CD4-positive, CD25-positive, alpha-beta regulatory T cell (primary cell): ENCODE data around the gene SLC25A43. TPM values are rescaled to one million over a fixed set of nuclear protein-coding genes. Genes with fewer than 3 reads are reported as not detected.
A peak's percentile ranks its signal among the peaks of the same experiment; 100 is the strongest.
"Not testable (repeated sequence)": the region's sequence is repeated elsewhere in the genome, so short reads cannot be mapped to it uniquely, and the experiment has no call there.

Experiments used
- ATAC-seq, 2 donors: fragments of 150-1000 bp; cut with Tn5 transposase; one replicate each; pipeline ENCODE4 v1.10.0; 2021; ENCODE audit warnings: low read depth in 2 of 2, moderate number of reproducible peaks in 2 of 2, moderate library complexity in 1 of 2
- DNase-seq, 3 donors: peaks; one replicate each; pipeline versions ENCODE4 v3.0.0 to v3.0.0-alpha.2; 2012 to 2022; ENCODE audit warnings: mixed read lengths in 1 of 3
- H3K27ac ChIP-seq: one replicate; pipeline ENCODE4 v1.7.0; 2013; ENCODE audit warnings: mild to moderate bottlenecking, low read length; ENCODE audit not compliant: insufficient read depth, poor library complexity, severe bottlenecking
- H3K27me3 ChIP-seq: one replicate; pipeline ENCODE4 v1.7.0; 2013; ENCODE audit warnings: low read length; ENCODE audit not compliant: control insufficient read depth, insufficient read depth
- H3K36me3 ChIP-seq: one replicate; pipeline ENCODE4 v1.7.0; 2013; ENCODE audit warnings: mild to moderate bottlenecking, low read length, moderate library complexity; ENCODE audit not compliant: control insufficient read depth, insufficient read depth
- H3K4me1 ChIP-seq: 2 replicates; pipeline ENCODE4 v1.7.0; 2013; ENCODE audit warnings: mild to moderate bottlenecking, low read length; ENCODE audit not compliant: insufficient read depth, control insufficient read depth, poor library complexity, severe bottlenecking
- H3K4me3 ChIP-seq: one replicate; pipeline ENCODE4 v1.7.0; 2013; ENCODE audit warnings: low read depth, mild to moderate bottlenecking, low read length, moderate library complexity
- H3K9me3 ChIP-seq, 2 experiments: 1 replicate in 1 of 2; 2 replicates in 1 of 2; pipeline ENCODE4 v1.7.0; 2013; ENCODE audit warnings: low read length in 2 of 2, mild to moderate bottlenecking in 1 of 2, moderate library complexity in 1 of 2; ENCODE audit not compliant: control insufficient read depth in 2 of 2
- H3K27ac Mint-ChIP-seq, 3 donors: one replicate each; pipeline ENCODE4 v1.8.0; 2020 to 2022; ENCODE audit warnings: mild to moderate bottlenecking in 3 of 3, mixed read lengths in 3 of 3, moderate library complexity in 2 of 3
- H3K27me3 Mint-ChIP-seq: one replicate; pipeline ENCODE4 v1.8.0; 2022; ENCODE audit warnings: mild to moderate bottlenecking, mixed read lengths
- H3K36me3 Mint-ChIP-seq: one replicate; pipeline ENCODE4 v1.8.0; 2020; ENCODE audit warnings: mixed read lengths
- H3K4me1 Mint-ChIP-seq, 4 donors: one replicate each; pipeline ENCODE4 v1.8.0; 2020 to 2022; ENCODE audit warnings: mixed read lengths in 4 of 4, mild to moderate bottlenecking in 1 of 4
- H3K4me3 Mint-ChIP-seq, 4 donors: one replicate each; pipeline ENCODE4 v1.8.0; 2020 to 2022; ENCODE audit warnings: mild to moderate bottlenecking in 4 of 4, mixed read lengths in 4 of 4, moderate library complexity in 3 of 4
- H3K9me3 Mint-ChIP-seq, 7 donors: one replicate each; pipeline ENCODE4 v1.8.0; 2020 to 2022; ENCODE audit warnings: mixed read lengths in 7 of 7, mild to moderate bottlenecking in 3 of 7, moderate library complexity in 2 of 7
- polyA plus RNA-seq, 4 donors: library from polyadenylated mRNA; unstranded; fragments of 300-500 nt; fragmentation: Illumina TruSeq; gene quantifications; one replicate each; pipeline ENCODE4 v1.2.3, GENCODE V29; 2021
- total RNA-seq: library from RNA; stranded (reverse); gene quantifications from one replicate; pipeline ENCODE4 v1.2.3, GENCODE V29; 2022

The SLC25A43 gene
- total and polyA plus RNA-seq, 5 donors from 2014 or later, result 2.6 to 4.9 (median 3.1) TPM

GRCh38 chrX:119493851-119494495 is 94.8 kb downstream of the SLC25A43 start:
- H3K4me1 ChIP-seq, DNase-seq, H3K36me3 ChIP-seq, H3K36me3 Mint-ChIP-seq, H3K4me3 ChIP-seq, H3K27ac Mint-ChIP-seq, ATAC-seq, H3K27me3 ChIP-seq, H3K9me3 ChIP-seq, H3K4me3 Mint-ChIP-seq, H3K9me3 Mint-ChIP-seq, H3K27ac ChIP-seq, H3K27me3 Mint-ChIP-seq: not testable (repeated sequence)
- peaks cover under 1 to 10% (median 8%) of the 10 kb centered on the region in 4 donors for H3K4me1 Mint-ChIP-seq

- Histone ChIP-seq H3K36me3 (no peaks in the 10 kb centered on the region), H3K4me3 (no peak overlapping the region), H3K9me3 (no peaks in the 10 kb centered on the region), H3K4me1 (peaks cover 3% of the 10 kb centered on the region), H3K27me3 (no peaks in the 10 kb centered on the region), H3K27ac (no peak overlapping the region)
- H3K4me3 Mint-ChIP-seq, result peak overlapping the region in 1 of 4 donors; percentile 11
- no peaks in the 10 kb centered on the region for H3K36me3 Mint-ChIP-seq
- no peaks in the 10 kb centered on the region for H3K9me3 Mint-ChIP-seq
- H3K27me3 Mint-ChIP-seq, result peaks cover 4% of the 10 kb centered on the region
- peaks cover 0 to 14% (median 8%) of the 10 kb centered on the region in 4 donors for H3K4me1 Mint-ChIP-seq
- DNase-seq, result peak in 2 of 3 donors; percentile 22 to 42
- H3K27ac Mint-ChIP-seq, result peak overlapping the region; percentile 77 to 90 (median 81)
- peak; percentile 34 to 70 for ATAC-seq
Measured at GRCh38 chrX:119495734-119496726, 96.9 kb downstream of the SLC25A43 start.

- Histone ChIP-seq H3K4me1 (peaks cover 6% of the 10 kb centered on the region), H3K36me3 (no peaks in the 10 kb centered on the region), H3K9me3 (no peaks in the 10 kb centered on the region), H3K4me3 (no peak overlapping the region), H3K27ac (no peak overlapping the region), H3K27me3 (no peaks in the 10 kb centered on the region)
- Mint-ChIP-seq H3K4me3 (no peak overlapping the region), H3K36me3 (no peaks in the 10 kb centered on the region), H3K9me3 (no peaks in the 10 kb centered on the region), H3K27me3 (peaks cover 4% of the 10 kb centered on the region), H3K4me1 (peaks cover 0 to 22% (median 7%) of the 10 kb centered on the region in 4 donors), H3K27ac (no peak overlapping the region)
- no peak for ATAC-seq
- DNase-seq, result no peak
Measured at GRCh38 chrX:119497185-119497584, 98.0 kb downstream of the SLC25A43 start.

- Mint-ChIP-seq H3K4me1 (peaks cover 0 to 32% (median 7%) of the 10 kb centered on the region in 4 donors), H3K27me3 (peaks cover 4% of the 10 kb centered on the region), H3K9me3 (no peaks in the 10 kb centered on the region), H3K4me3 (no peak overlapping the region), H3K36me3 (no peaks in the 10 kb centered on the region), H3K27ac (peak overlapping the region in 2 of 3 donors; percentile 49 to 66)
- Histone ChIP-seq H3K9me3 (no peaks in the 10 kb centered on the region), H3K27ac (no peak overlapping the region), H3K36me3 (no peaks in the 10 kb centered on the region), H3K4me1 (peaks cover 15% of the 10 kb centered on the region), H3K27me3 (no peaks in the 10 kb centered on the region), H3K4me3 (no peak overlapping the region)
- DNase-seq, result no peak
- no peak for ATAC-seq
Measured at GRCh38 chrX:119500061-119500800, 101.1 kb downstream of the SLC25A43 start.

GRCh38 chrX:119501511-119502148 is 102.5 kb downstream of the SLC25A43 start:
- H3K27ac ChIP-seq, result no peak overlapping the region
- H3K27me3 ChIP-seq, result no peaks in the 10 kb centered on the region
- DNase-seq, result no peak
- H3K4me3 ChIP-seq, result no peak overlapping the region
- no peaks in the 10 kb centered on the region for H3K9me3 Mint-ChIP-seq
- peaks cover 12% of the 10 kb centered on the region for H3K4me1 ChIP-seq
- H3K27ac Mint-ChIP-seq, result peak overlapping the region; percentile 82 to 94 (median 90)
- peaks cover 4% of the 10 kb centered on the region for H3K27me3 Mint-ChIP-seq
- H3K4me3 Mint-ChIP-seq, result peak overlapping the region in 1 of 4 donors; percentile 28
- H3K4me1 Mint-ChIP-seq, result peaks cover 0 to 25% (median 1%) of the 10 kb centered on the region in 4 donors
- no peak for ATAC-seq
- H3K9me3 ChIP-seq, result no peaks in the 10 kb centered on the region
- H3K36me3 ChIP-seq, result no peaks in the 10 kb centered on the region
- H3K36me3 Mint-ChIP-seq, result no peaks in the 10 kb centered on the region

GRCh38 chrX:119502727-119503483 is 103.8 kb downstream of the SLC25A43 start:
- peaks cover 0 to 22% (median 0%) of the 10 kb centered on the region in 4 donors for H3K4me1 Mint-ChIP-seq
- H3K36me3 Mint-ChIP-seq, result no peaks in the 10 kb centered on the region
- H3K9me3 Mint-ChIP-seq, result no peaks in the 10 kb centered on the region
- peak overlapping the region in 2 of 4 donors; percentile 51 to 62 for H3K4me3 Mint-ChIP-seq
- Histone ChIP-seq H3K36me3 (no peaks in the 10 kb centered on the region), H3K27me3 (no peaks in the 10 kb centered on the region), H3K4me3 (no peak overlapping the region), H3K4me1 (peaks cover 12% of the 10 kb centered on the region), H3K27ac (peak overlapping the region; percentile 55), H3K9me3 (no peaks in the 10 kb centered on the region)
- H3K27ac Mint-ChIP-seq, result peak overlapping the region; percentile 52 to 90 (median 82)
- ATAC-seq (peak in 1 of 2 donors; percentile 81), DNase-seq (peak; percentile 1 to 58 (median 53))
- H3K27me3 Mint-ChIP-seq, result peaks cover 2% of the 10 kb centered on the region
